Measurements from ENCODE around the gene TMEM51.

DNA sequence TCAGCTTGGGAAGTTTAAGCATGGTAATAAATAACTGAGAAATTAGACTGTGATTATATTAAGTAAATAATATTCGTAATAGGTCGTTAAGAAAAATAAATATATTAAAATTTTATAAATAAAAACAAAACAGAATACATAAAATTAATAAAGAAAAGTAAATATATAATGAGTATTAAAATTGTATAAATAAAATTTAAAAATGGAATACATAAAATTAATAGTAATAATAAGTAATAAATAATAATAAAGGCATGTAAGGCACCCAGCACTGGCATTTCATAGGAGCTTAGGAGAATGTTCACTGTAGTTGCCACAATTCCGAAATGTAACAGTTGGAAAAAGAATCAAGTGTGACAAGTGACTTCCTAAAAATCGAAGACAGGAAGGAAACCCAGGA is 47.7 kb downstream of the TMEM51 start:
- no peak for TF ChIP-seq CTCF (conservative IDR thresholded peaks at IDR 0.05 in 1 of 2, IDR thresholded peaks at IDR 0.05 in 1 of 2; ENCODE audit: extremely low read depth in 1 of 2, insufficient read depth in 1 of 2, low read depth in 1 of 2, low read length in 2 of 2)
- no peak for TF ChIP-seq EZH2 (IDR thresholded peaks at IDR 0.05; ENCODE audit: borderline replicate concordance, low read length)

All from mammary epithelial cell (primary cell).